Adrenal gland (tissue), 12 donors: ENCODE results near the gene AGFG1. TPM values are rescaled to one million over a fixed set of nuclear protein-coding genes. Genes with fewer than 3 reads are reported as not detected.

Experiments used
- DNase-seq, 7 donors: peaks; one replicate each; pipeline ENCODE4 v3.0.0-alpha.2; 2019 to 2020
- H3K27ac ChIP-seq, 5 donors: fragments of 200-600 bp; sonication (generic) in 4 of 5; 1 replicate in 3 of 5; 2 replicates in 2 of 5; pipeline versions ENCODE4 v1.5.1 to v1.8.0; 2016 to 2020; ENCODE audit warnings: mild to moderate bottlenecking in 1 of 5
- H3K27me3 ChIP-seq: fragments of 200-600 bp; 2 replicates; pipeline ENCODE4 v1.8.0; 2021
- H3K36me3 ChIP-seq, 2 donors: fragments of 200-600 bp; replicated peaks in 1 of 2; 1 replicate in 1 of 2; 2 replicates in 1 of 2; pipeline versions ENCODE4 v1.5.1 to v1.8.0; 2018 to 2022
- H3K4me1 ChIP-seq, 2 donors: fragments of 200-600 bp; replicated peaks in 1 of 2; 1 replicate in 1 of 2; 2 replicates in 1 of 2; pipeline versions ENCODE4 v1.5.1 to v1.8.0; 2018 to 2021
- H3K4me3 ChIP-seq, 4 donors: fragments of 200-600 bp; sonication (generic) in 3 of 4; one replicate each; pipeline ENCODE4 v1.5.1; 2016 to 2018
- H3K9me3 ChIP-seq, 3 donors: fragments of 200-600 bp; sonication (generic) in 1 of 3; replicated peaks in 1 of 3; 1 replicate in 2 of 3; 2 replicates in 1 of 3; pipeline versions ENCODE4 v1.5.1 to v1.8.0; 2016 to 2021
- POLR2A ChIP-seq, 2 donors: fragments of 450-650 bp; IDR thresholded peaks; one replicate each; pipeline ENCODE4 v1.6.1; 2017; ENCODE audit warnings: antibody characterized with exemption in 2 of 2, mild to moderate bottlenecking in 2 of 2, moderate library complexity in 1 of 2
- WGBS, 4 donors: extraction: QIAGEN DNeasy Blood & Tissue Kit in 2 of 4; methylation state at CpG; one replicate each; pipeline versions ENCODE4 v1.1.5 to v1.1.7; 2013 to 2017; 5-methylcytosine and 5-hydroxymethylcytosine counted together
- intact Hi-C, 2 donors: fragments of 100-400 bp; cut with DNase I; formaldehyde crosslinking; loops; one replicate each; pipeline versions ENCODE4 v1.14.1 to v1.15.0; 2022 to 2023
- polyA plus RNA-seq, 3 donors: library from polyadenylated mRNA; stranded (reverse); fragments of 200-250 nt in 2 of 3; fragments of 350-450 nt in 1 of 3; fragmentation: Illumina TruSeq in 1 of 3; extraction: RNeasy Lipid Tissue Mini Kit (QIAGEN cat#74804) in 1 of 3; gene quantifications; one replicate each; pipeline ENCODE4 v1.2.3, GENCODE V29; 2013 to 2014
- total RNA-seq, 9 donors: library from RNA; depleted of rRNA in 4 of 9; stranded (reverse); fragments of >200 nt in 4 of 9; fragments of 120-200 nt in 1 of 9; fragmentation: NEBNext Ultra II Directional in 1 of 9; extraction: Animal tissue kit (Norgen Biotek cat#: 25700) in 1 of 9; gene quantifications; one replicate each; pipeline versions ENCODE4 v1.1.0 to v1.2.4, GENCODE V29; 2013 to 2023
- TF ChIP-seq, protein P1 (sequence below), 6 experiments: fragments of 450-650 bp in 4 of 6; fragments of 200-600 bp in 2 of 6; sonication (generic) in 1 of 6; IDR thresholded peaks; 1 replicate in 5 of 6; 2 replicates in 1 of 6; pipeline versions ENCODE4 v1.5.1 to v1.8.0; 2016 to 2021; ENCODE audit warnings: antibody characterized with exemption in 6 of 6, mild to moderate bottlenecking in 2 of 6, moderate library complexity in 1 of 6
- donor health status: healthy with polysubstance abuse.
- donor health status: Bipolar disorder and iron deficiency.
- donor health status: DM: yes; HTN: yes; CAD: no.
- donor health status: DM: no; HTN: no; CAD: no.
- donor health status: DM: no; HTN: no; CAD: no.
- donor health status: DM: yes; HTN: yes; CAD: no.

The AGFG1 gene
- total and polyA plus RNA-seq, 12 donors, result 13.5 to 117 (median 64.7) TPM

DNA sequence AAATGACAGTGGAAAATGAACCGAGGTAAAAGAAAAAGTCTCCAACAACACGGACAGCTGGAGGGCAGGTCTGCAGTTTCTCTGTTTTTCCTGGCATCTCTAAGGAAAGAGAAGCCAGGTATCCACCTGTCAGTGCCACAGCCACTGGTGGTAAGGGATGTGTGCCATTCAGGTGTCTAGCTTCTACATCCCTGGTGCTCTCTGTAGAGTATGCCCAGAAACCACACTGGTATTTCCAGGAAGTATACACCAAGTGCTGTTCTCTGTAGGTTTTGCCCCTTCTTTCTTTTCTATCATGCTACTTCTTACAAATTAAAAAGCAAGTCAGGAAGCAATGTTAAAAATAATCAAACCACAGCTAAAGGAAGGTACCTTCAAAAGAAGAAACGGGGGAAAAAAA lies 7.6 kb upstream of the AGFG1 start:
- 79 to 86% (median 83%) methylated on average over 3 of the region's 3 CpGs for WGBS, 4 donors
- no peak overlapping the region for H3K4me3 ChIP-seq
- H3K9me3 ChIP-seq, result no peaks in the 10 kb centered on the region
- no peak overlapping the region for H3K27ac ChIP-seq
- H3K27me3 ChIP-seq, result no peaks in the 10 kb centered on the region
- TF ChIP-seq POLR2A (IDR thresholded peaks at IDR 0.05), result no peak
- TF ChIP-seq, protein P1, sequence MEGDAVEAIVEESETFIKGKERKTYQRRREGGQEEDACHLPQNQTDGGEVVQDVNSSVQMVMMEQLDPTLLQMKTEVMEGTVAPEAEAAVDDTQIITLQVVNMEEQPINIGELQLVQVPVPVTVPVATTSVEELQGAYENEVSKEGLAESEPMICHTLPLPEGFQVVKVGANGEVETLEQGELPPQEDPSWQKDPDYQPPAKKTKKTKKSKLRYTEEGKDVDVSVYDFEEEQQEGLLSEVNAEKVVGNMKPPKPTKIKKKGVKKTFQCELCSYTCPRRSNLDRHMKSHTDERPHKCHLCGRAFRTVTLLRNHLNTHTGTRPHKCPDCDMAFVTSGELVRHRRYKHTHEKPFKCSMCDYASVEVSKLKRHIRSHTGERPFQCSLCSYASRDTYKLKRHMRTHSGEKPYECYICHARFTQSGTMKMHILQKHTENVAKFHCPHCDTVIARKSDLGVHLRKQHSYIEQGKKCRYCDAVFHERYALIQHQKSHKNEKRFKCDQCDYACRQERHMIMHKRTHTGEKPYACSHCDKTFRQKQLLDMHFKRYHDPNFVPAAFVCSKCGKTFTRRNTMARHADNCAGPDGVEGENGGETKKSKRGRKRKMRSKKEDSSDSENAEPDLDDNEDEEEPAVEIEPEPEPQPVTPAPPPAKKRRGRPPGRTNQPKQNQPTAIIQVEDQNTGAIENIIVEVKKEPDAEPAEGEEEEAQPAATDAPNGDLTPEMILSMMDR (IDR thresholded peaks at IDR 0.05), result no peak
- intact Hi-C loops, result no loop called here
- peaks cover 25 to 42% of the 10 kb centered on the region in 2 donors for H3K4me1 ChIP-seq
- H3K36me3 ChIP-seq, result no peaks in the 10 kb centered on the region
- no peak for DNase-seq

DNA sequence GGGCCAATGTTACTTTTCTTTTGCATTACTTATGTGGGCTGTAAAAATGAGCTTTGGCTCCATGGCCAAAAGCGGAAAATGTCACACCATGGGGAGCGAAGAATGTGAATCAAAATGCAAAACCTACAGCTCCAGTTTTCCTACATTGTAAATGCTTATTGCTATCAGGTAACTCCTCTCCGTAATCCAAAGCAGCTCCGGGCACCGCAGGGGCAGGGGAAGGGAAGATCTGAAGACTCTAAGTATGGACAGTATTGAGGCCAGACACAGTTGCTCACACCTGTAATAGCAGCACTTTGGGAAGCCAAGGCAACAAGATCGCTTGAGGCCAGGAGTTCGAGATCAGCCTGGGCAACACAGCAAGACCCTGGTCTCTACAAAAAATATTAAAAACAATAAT lies 7.1 kb upstream of the AGFG1 start:
- Histone ChIP-seq H3K9me3 (no peaks in the 10 kb centered on the region), H3K4me3 (no peak overlapping the region), H3K27ac (no peak overlapping the region), H3K27me3 (no peaks in the 10 kb centered on the region), H3K36me3 (no peaks in the 10 kb centered on the region), H3K4me1 (peaks cover 25 to 40% of the 10 kb centered on the region in 2 donors)
- no peak for DNase-seq
- TF ChIP-seq, protein P1 (IDR thresholded peaks at IDR 0.05), result no peak
- no peak for TF ChIP-seq POLR2A (IDR thresholded peaks at IDR 0.05)
- intact Hi-C loops, result no loop called here
- 88 to 96% (median 92%) methylated on average over 7 of the region's 7 CpGs for WGBS, 4 donors

DNA sequence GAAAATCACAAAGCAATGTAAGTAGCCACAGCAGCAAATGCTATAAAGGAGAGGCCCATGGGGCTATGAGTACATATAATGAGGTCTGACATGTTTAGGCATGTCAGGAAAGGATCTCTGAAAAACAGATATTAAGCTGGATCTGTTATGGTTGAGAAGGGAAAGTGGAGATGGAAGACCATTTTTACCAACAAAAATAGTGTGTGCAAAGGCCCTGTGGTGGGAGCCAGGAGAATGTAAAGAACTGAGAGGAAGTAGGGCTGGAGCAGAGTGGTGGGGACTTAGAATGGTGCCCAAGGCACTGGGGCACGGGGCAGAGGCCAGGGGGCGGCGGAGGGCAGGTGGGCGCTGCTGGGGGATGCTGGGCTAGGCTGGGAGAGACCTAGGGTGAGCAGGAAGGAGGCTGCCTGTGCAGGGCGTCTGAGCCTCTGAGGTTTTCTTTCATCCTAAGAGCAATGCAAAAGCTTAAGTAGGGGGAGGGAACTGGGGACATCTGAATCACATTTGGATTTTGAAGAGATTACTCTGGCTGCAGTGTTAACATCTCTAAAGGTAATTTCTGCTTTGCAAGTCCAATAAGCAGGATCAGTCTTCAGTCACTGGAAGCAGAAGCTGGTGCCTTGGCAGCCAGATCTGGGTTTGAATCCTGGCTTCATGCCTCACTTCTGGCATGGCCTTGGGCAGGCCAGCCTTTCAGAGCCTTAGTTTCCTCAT lies 4.9 kb upstream of the AGFG1 start:
- WGBS, 4 donors, result 80 to 90% (median 88%) methylated on average over 5 of the region's 5 CpGs
- intact Hi-C loops, result no loop called here
- H3K9me3 ChIP-seq, result no peaks in the 10 kb centered on the region
- peaks cover 17 to 29% of the 10 kb centered on the region in 2 donors for H3K4me1 ChIP-seq
- H3K27me3 ChIP-seq, result no peaks in the 10 kb centered on the region
- DNase-seq, result no peak
- H3K4me3 ChIP-seq, result no peak overlapping the region
- TF ChIP-seq POLR2A (IDR thresholded peaks at IDR 0.05), result no peak
- TF ChIP-seq, protein P1 (IDR thresholded peaks at IDR 0.05), result no peak
- peak overlapping the region in 4 of 5 donors; percentile 54 to 80 (median 64) for H3K27ac ChIP-seq
- no peaks in the 10 kb centered on the region for H3K36me3 ChIP-seq

DNA sequence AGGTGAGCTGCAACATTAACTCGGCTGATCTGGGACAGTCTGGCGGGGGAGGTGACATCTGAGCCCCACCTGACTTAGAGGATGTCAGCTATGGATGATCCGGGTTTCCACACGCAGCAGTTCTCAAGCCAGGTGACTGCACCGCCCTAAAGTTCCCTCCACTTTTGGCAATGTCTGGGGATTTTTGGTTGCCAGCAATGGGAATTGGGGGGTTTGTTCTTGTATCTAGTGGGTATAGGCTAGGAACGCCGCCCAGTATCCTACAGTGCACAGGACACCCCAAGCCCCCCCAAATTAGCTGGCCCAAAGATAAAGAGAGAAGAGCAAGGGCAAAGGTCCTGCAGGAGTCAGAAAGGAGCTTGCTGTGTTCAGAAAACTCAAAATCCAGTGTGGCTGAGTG lies 544 bp upstream of the AGFG1 start:
- no peaks in the 10 kb centered on the region for H3K27me3 ChIP-seq
- no peaks in the 10 kb centered on the region for H3K9me3 ChIP-seq
- intact Hi-C loops, result loop anchor here in 1 of 2 donors (5.0 kb wide), 1 partner anchor 64 kb away; no protein-coding TSS in a partner anchor
- H3K27ac ChIP-seq, result no peak overlapping the region
- no peak overlapping the region for H3K4me3 ChIP-seq
- TF ChIP-seq, protein P1 (IDR thresholded peaks at IDR 0.05), result no peak
- TF ChIP-seq POLR2A (IDR thresholded peaks at IDR 0.05), result no peak
- peaks cover 25 to 45% of the 10 kb centered on the region in 2 donors for H3K4me1 ChIP-seq
- no peak for DNase-seq
- H3K36me3 ChIP-seq, result no peaks in the 10 kb centered on the region
- 69 to 84% (median 77%) methylated on average over 6 to 7 of the region's 7 CpGs for WGBS, 4 donors
